ENCODE results near the gene VOPP1. TPM values are rescaled to one million over a fixed set of nuclear protein-coding genes. Genes with fewer than 3 reads are reported as not detected.

The VOPP1 gene
- total RNA-seq, 6 experiments from 2014 or later: 15.8 to 30.3 (median 23.2) TPM

GRCh38 chr7:55477781-55478374 lies 94.4 kb downstream of the VOPP1 start:
- WGBS (ENCODE audit: insufficient coverage, low coverage, low lambda C conversion rate, missing lambda C conversion rate): 84% methylated on average over 7 of the region's 13 CpGs
- DNase-seq (no peak), ATAC-seq (no peak)
- Histone ChIP-seq H3K9me3 (no peaks in the 10 kb centered on the region), H3K27me3 (no peaks in the 10 kb centered on the region), H3K4me1 (no peaks in the 10 kb centered on the region), H3K36me3 (no peaks in the 10 kb centered on the region), H3K27ac (no peak overlapping the region), H3K4me3 (no peak overlapping the region)
- intact Hi-C loops (cut with DNase I): no loop called here
- TF ChIP-seq POLR2A (IDR thresholded peaks at IDR 0.05) (no peak), CTCF (IDR thresholded peaks at IDR 0.05) (no peak)

- WGBS (ENCODE audit: insufficient coverage, low coverage, low lambda C conversion rate, missing lambda C conversion rate): 95% methylated on average over 7 of the region's 19 CpGs
- no peak for DNase-seq
- H3K9me3 ChIP-seq: no peaks in the 10 kb centered on the region
- ATAC-seq: no peak
- no peaks in the 10 kb centered on the region for H3K27me3 ChIP-seq
- intact Hi-C loops (cut with DNase I): no loop called here
- no peak overlapping the region for H3K4me3 ChIP-seq
- TF ChIP-seq POLR2A (IDR thresholded peaks at IDR 0.05): no peak
- TF ChIP-seq CTCF (IDR thresholded peaks at IDR 0.05): no peak
- H3K36me3 ChIP-seq: no peaks in the 10 kb centered on the region
- H3K27ac ChIP-seq: no peak overlapping the region
- H3K4me1 ChIP-seq: no peaks in the 10 kb centered on the region
Measured at GRCh38 chr7:55476852-55477780, 95.2 kb downstream of the VOPP1 start.

GRCh38 chr7:55475855-55476803 lies 96.2 kb downstream of the VOPP1 start:
- intact Hi-C loops (cut with DNase I): no loop called here
- no peak overlapping the region for H3K27ac ChIP-seq
- no peak overlapping the region for H3K4me3 ChIP-seq
- H3K4me1 ChIP-seq: no peaks in the 10 kb centered on the region
- H3K9me3 ChIP-seq: no peaks in the 10 kb centered on the region
- ATAC-seq: no peak
- no peaks in the 10 kb centered on the region for H3K36me3 ChIP-seq
- DNase-seq: no peak
- WGBS (ENCODE audit: insufficient coverage, low coverage, low lambda C conversion rate, missing lambda C conversion rate): 78% methylated on average over 5 of the region's 19 CpGs
- TF ChIP-seq POLR2A (IDR thresholded peaks at IDR 0.05) (no peak), CTCF (IDR thresholded peaks at IDR 0.05) (no peak)
- H3K27me3 ChIP-seq: no peaks in the 10 kb centered on the region

- no peak overlapping the region for H3K4me3 ChIP-seq
- TF ChIP-seq CTCF (IDR thresholded peaks at IDR 0.05): no peak
- no peak for TF ChIP-seq POLR2A (IDR thresholded peaks at IDR 0.05)
- intact Hi-C loops (cut with DNase I): no loop called here
- ATAC-seq: no peak
- no peak for DNase-seq
- no peaks in the 10 kb centered on the region for H3K36me3 ChIP-seq
- no peaks in the 10 kb centered on the region for H3K9me3 ChIP-seq
- no peaks in the 10 kb centered on the region for H3K4me1 ChIP-seq
- no peaks in the 10 kb centered on the region for H3K27me3 ChIP-seq
- WGBS (ENCODE audit: insufficient coverage, low coverage, low lambda C conversion rate, missing lambda C conversion rate): 90% methylated on average over 15 of the region's 22 CpGs
- no peak overlapping the region for H3K27ac ChIP-seq
Measured at GRCh38 chr7:55474944-55475854, 97.1 kb downstream of the VOPP1 start.

Data from right lobe of liver (tissue), 6 donors.